IPS DF 4.7 (cell line): ENCODE measurements around the gene SYNJ1.
"Not testable (repeated sequence)": the region's sequence is repeated elsewhere in the genome, so short reads cannot be mapped to it uniquely, and the experiment has no call there.

Experiments used
- DNase-seq: peaks from one replicate; pipeline ENCODE4 v3.0.0-alpha.2; 2013; ENCODE audit warnings: low spot score; ENCODE audit errors: extremely low read depth

The SYNJ1 gene

GRCh38 chr21:32626621-32627196 lies 101.1 kb downstream of the SYNJ1 start:
- DNase-seq: no peak

- DNase-seq: not testable (repeated sequence)
Measured at GRCh38 chr21:32618218-32618617, 109.6 kb downstream of the SYNJ1 start.

GRCh38 chr21:32613436-32614043 lies 114.3 kb downstream of the SYNJ1 start:
- DNase-seq: no peak

- no peak for DNase-seq
Measured at GRCh38 chr21:32612999-32613337, 114.8 kb downstream of the SYNJ1 start.

- peak; percentile 62 for DNase-seq
Measured at GRCh38 chr21:32612075-32612998, 115.5 kb downstream of the SYNJ1 start, which contains the start of gene CFAP298. CFAP298 (minus strand) TSS chr21:32612377; CDS start chr21:32612243, 134 bp downstream.

- no peak for DNase-seq
Measured at GRCh38 chr21:32611471-32611997, 116.3 kb downstream of the SYNJ1 start.

- DNase-seq: not testable (repeated sequence)
Measured at GRCh38 chr21:32610940-32611339, 116.9 kb downstream of the SYNJ1 start.

GRCh38 chr21:32608851-32609250 lies 119.0 kb downstream of the SYNJ1 start:
- DNase-seq: no peak

GRCh38 chr21:32605469-32605868 lies 122.3 kb downstream of the SYNJ1 start:
- no peak for DNase-seq

- peak; percentile 78 for DNase-seq
Measured at GRCh38 chr21:32604464-32604863, 123.3 kb downstream of the SYNJ1 start.

- no peak for DNase-seq
Measured at GRCh38 chr21:32603131-32603530, 124.7 kb downstream of the SYNJ1 start.

- DNase-seq: no peak
Measured at GRCh38 chr21:32602099-32602498, 125.7 kb downstream of the SYNJ1 start.

- DNase-seq: no peak
Measured at GRCh38 chr21:32599526-32599925, 128.3 kb downstream of the SYNJ1 start.

- no peak for DNase-seq
Measured at GRCh38 chr21:32599091-32599490, 128.7 kb downstream of the SYNJ1 start.

- DNase-seq: no peak
Measured at GRCh38 chr21:32597205-32597604, 130.6 kb downstream of the SYNJ1 start.

GRCh38 chr21:32595431-32595830 lies 132.4 kb downstream of the SYNJ1 start:
- DNase-seq: no peak

GRCh38 chr21:32593690-32594089 lies 134.1 kb downstream of the SYNJ1 start:
- no peak for DNase-seq

GRCh38 chr21:32592929-32593502 lies 134.8 kb downstream of the SYNJ1 start:
- DNase-seq: no peak

GRCh38 chr21:32590130-32590529 lies 137.7 kb downstream of the SYNJ1 start:
- DNase-seq: no peak

GRCh38 chr21:32587651-32588050 lies 140.2 kb downstream of the SYNJ1 start:
- DNase-seq: no peak

GRCh38 chr21:32587120-32587519 lies 140.7 kb downstream of the SYNJ1 start:
- DNase-seq: no peak

GRCh38 chr21:32585970-32586369 lies 141.8 kb downstream of the SYNJ1 start:
- no peak for DNase-seq
